ENCODE data around the gene PNLDC1.

Gene PNLDC1

GRCh38 chr6:159833556-159833955 lies 33.5 kb downstream of the PNLDC1 start:
- in situ Hi-C loops (cut with MboI; ENCODE audit: low sequenced_read_pairs, unreplicated experiment), result no loop called here
- no peak for DNase-seq (ENCODE audit: low spot score)
- TF ChIP-seq, protein P1, sequence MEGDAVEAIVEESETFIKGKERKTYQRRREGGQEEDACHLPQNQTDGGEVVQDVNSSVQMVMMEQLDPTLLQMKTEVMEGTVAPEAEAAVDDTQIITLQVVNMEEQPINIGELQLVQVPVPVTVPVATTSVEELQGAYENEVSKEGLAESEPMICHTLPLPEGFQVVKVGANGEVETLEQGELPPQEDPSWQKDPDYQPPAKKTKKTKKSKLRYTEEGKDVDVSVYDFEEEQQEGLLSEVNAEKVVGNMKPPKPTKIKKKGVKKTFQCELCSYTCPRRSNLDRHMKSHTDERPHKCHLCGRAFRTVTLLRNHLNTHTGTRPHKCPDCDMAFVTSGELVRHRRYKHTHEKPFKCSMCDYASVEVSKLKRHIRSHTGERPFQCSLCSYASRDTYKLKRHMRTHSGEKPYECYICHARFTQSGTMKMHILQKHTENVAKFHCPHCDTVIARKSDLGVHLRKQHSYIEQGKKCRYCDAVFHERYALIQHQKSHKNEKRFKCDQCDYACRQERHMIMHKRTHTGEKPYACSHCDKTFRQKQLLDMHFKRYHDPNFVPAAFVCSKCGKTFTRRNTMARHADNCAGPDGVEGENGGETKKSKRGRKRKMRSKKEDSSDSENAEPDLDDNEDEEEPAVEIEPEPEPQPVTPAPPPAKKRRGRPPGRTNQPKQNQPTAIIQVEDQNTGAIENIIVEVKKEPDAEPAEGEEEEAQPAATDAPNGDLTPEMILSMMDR (IDR thresholded peaks at IDR 0.05; ENCODE audit: borderline replicate concordance, control extremely low read depth, extremely low read depth, insufficient read depth, missing control alignments), result no peak

DNA sequence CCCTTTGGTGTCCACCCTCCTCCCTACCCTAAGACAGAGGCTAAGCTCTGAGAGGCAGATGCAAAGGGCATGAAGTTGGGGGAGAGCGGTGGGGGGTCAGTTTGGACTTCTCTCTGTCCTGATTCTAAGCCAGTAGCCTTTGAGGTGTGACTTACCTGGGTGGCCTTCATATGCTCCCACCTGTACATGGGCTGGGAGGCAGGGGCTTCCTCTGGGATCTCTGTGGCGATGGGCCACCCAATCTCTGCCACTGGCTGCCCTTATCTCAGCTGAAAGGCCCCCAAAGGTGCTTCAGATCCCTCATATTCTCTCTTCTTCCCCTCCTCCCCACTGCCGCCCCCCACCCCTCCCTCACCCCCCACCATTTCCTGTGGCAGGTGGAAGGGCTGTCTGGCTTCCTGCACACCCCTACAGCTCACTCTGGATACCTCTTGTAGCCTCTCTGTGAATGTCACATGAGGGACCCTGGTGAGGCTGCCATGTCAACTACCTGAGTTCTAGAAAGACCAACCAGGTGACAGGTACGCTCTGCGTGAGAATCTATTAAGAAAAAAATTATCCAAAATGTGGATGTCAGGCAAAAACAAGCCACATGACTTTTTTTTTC lies 34.0 kb downstream of the PNLDC1 start:
- DNase-seq (ENCODE audit: low spot score), result peak; percentile 6
- TF ChIP-seq, protein P1 (IDR thresholded peaks at IDR 0.05; ENCODE audit: borderline replicate concordance, control extremely low read depth, extremely low read depth, insufficient read depth, missing control alignments), result no peak
- in situ Hi-C loops (cut with MboI; ENCODE audit: low sequenced_read_pairs, unreplicated experiment), result no loop called here

- TF ChIP-seq, protein P1 (IDR thresholded peaks at IDR 0.05; ENCODE audit: borderline replicate concordance, control extremely low read depth, extremely low read depth, insufficient read depth, missing control alignments), result no peak
- DNase-seq (ENCODE audit: low spot score), result no peak
- in situ Hi-C loops (cut with MboI; ENCODE audit: low sequenced_read_pairs, unreplicated experiment), result no loop called here
Observed at GRCh38 chr6:159836718-159837490, 36.8 kb downstream of the PNLDC1 start.

GRCh38 chr6:159837511-159837910 lies 37.4 kb downstream of the PNLDC1 start:
- TF ChIP-seq, protein P1 (IDR thresholded peaks at IDR 0.05; ENCODE audit: borderline replicate concordance, control extremely low read depth, extremely low read depth, insufficient read depth, missing control alignments), result no peak
- no peak for DNase-seq (ENCODE audit: low spot score)
- in situ Hi-C loops (cut with MboI; ENCODE audit: low sequenced_read_pairs, unreplicated experiment), result no loop called here

DNA sequence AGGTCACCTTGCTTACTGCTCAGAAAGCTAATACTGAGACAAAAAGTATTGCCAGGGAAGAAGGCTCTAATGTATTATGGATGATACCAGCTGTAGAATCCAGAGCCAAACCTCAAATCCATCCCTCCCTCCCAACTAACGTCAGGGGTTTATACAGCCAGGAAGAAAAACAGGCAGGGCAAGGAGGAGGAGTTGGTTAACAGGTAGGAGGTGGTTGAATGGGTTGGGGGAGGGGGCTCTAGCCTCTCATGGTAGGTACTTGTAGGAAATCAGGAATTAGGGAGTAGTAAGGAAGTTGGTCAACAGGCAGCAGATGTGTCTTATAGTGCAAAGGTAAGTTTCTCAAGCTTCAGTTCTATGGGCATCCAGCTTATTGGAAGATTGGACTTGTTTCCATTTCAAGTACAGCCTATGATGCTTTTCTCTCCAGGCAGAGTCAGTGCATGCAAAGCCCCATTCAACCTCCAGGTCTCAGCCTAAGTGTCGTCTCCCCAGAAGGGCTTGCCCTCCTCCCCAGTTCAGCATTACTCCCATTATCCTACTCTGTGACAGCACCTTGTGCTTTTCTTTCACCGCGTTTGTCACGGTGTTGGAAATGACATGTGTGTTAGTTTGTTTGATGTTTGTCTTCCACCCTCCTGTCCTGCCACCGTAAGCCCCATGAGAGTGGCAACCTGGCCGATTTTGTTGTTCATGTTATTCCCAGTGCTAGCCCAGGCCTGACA lies 38.1 kb downstream of the PNLDC1 start:
- TF ChIP-seq, protein P1 (IDR thresholded peaks at IDR 0.05; ENCODE audit: borderline replicate concordance, control extremely low read depth, extremely low read depth, insufficient read depth, missing control alignments), result no peak
- DNase-seq (ENCODE audit: low spot score), result no peak
- in situ Hi-C loops (cut with MboI; ENCODE audit: low sequenced_read_pairs, unreplicated experiment), result no loop called here

- in situ Hi-C loops (cut with MboI; ENCODE audit: low sequenced_read_pairs, unreplicated experiment), result no loop called here
- TF ChIP-seq, protein P1 (IDR thresholded peaks at IDR 0.05; ENCODE audit: borderline replicate concordance, control extremely low read depth, extremely low read depth, insufficient read depth, missing control alignments), result no peak
- DNase-seq (ENCODE audit: low spot score), result no peak
Observed at GRCh38 chr6:159842035-159842434, 42.0 kb downstream of the PNLDC1 start.
